ENCODE results near the gene MRC2. TPM values are rescaled to one million over a fixed set of nuclear protein-coding genes. Genes with fewer than 3 reads are reported as not detected.
A peak's percentile ranks its signal among the peaks of the same experiment; 100 is the strongest.

MRC2 gene
- total and polyA plus RNA-seq, 2 of the 13 experiments (the other 11 are each of a cell fraction or from before 2014, with no cell fraction given) = not detected

GRCh38 chr17:62705156-62705777 lies 77.8 kb downstream of the MRC2 start:
- FAIRE-seq (no peak), DNase-seq (ENCODE audit: low spot score) (no peak), ATAC-seq (no peak)
- Histone ChIP-seq H3K4me1 (ENCODE audit: insufficient read depth, low read length) (peaks cover 11% of the 10 kb centered on the region; the same call in 1 of the 2 replicates), H3K36me3 (replicated peaks in 1 of 2; ENCODE audit: control insufficient read depth in 1 of 2, insufficient read depth in 2 of 2, low read length in 2 of 2) (no peaks in the 10 kb centered on the region), H4K20me1 (ENCODE audit: insufficient read depth, low read length) (no peaks in the 10 kb centered on the region), H3K4me2 (ENCODE audit: low read depth, low read length) (no peak overlapping the region), H2AFZ (ENCODE audit: low read length) (no peak overlapping the region), H3K27ac (ENCODE audit: extremely low read length, insufficient read depth, low read length) (no peak overlapping the region), H3K9me3 (ENCODE audit: low read length) (no peaks in the 10 kb centered on the region), H3K79me2 (ENCODE audit: insufficient read depth, low read length) (no peaks in the 10 kb centered on the region), H3K4me3 (replicated peaks in 1 of 3; ENCODE audit: insufficient read depth in 1 of 3, low read depth in 2 of 3, low read length in 3 of 3) (no peak overlapping the region), H3K27me3 (ENCODE audit: control insufficient read depth in 1 of 2, insufficient read depth in 2 of 2, low read length in 2 of 2) (peaks cover 21 to 63% of the 10 kb centered on the region in 2 experiments), H3K9ac (ENCODE audit: insufficient read depth, low read depth, low read length) (no peak overlapping the region)
- in situ Hi-C loops (cut with HindIII; ENCODE audit: extremely low pct_ligation_motif_present, low pct_unique_long_range_greater_than_20kb) (no loop called here), intact Hi-C loops (cut with micrococcal nuclease; ENCODE audit: unreplicated experiment) (no loop called here)
- 9% methylated on average over 11 of the region's 11 CpGs for WGBS (ENCODE audit: low lambda C conversion rate)
- CTCF ChIA-PET (ENCODE audit: low intra/inter-chr PET ratio, low total read pairs) = interaction anchor here (5.3 kb wide), 1 partner anchor 263 kb away, joined by 78 read pairs; no protein-coding TSS in a partner anchor
- POLR2A ChIA-PET = no interaction called here
- no TSS peak for BruUV-seq (replicated peaks)
- TF ChIP-seq CBX2 (IDR thresholded peaks at IDR 0.05; ENCODE audit: low read depth, low read length) (0 out of 2 replicates have a peak, but pooled peaks have one; percentile 17), CBX2 (CRISPR knock-in tag; IDR thresholded peaks at IDR 0.05; ENCODE audit: low read depth) (no peak), HES4 (CRISPR knock-in tag; IDR thresholded peaks at IDR 0.05; ENCODE audit: borderline replicate concordance) (no peak)

- H3K79me2 ChIP-seq (ENCODE audit: insufficient read depth, low read length) = no peaks in the 10 kb centered on the region
- ChIA-PET CTCF (ENCODE audit: low intra/inter-chr PET ratio, low total read pairs) (interaction anchor here (5.3 kb wide), 1 partner anchor 263 kb away, joined by 78 read pairs; no protein-coding TSS in a partner anchor), POLR2A (no interaction called here)
- in situ Hi-C loops (cut with HindIII; ENCODE audit: extremely low pct_ligation_motif_present, low pct_unique_long_range_greater_than_20kb) (no loop called here), intact Hi-C loops (cut with micrococcal nuclease; ENCODE audit: unreplicated experiment) (no loop called here)
- FAIRE-seq (no peak), ATAC-seq (no peak), DNase-seq (ENCODE audit: low spot score) (no peak)
- H3K36me3 ChIP-seq (replicated peaks in 1 of 2; ENCODE audit: control insufficient read depth in 1 of 2, insufficient read depth in 2 of 2, low read length in 2 of 2) = no peaks in the 10 kb centered on the region
- 16% methylated on average over 14 of the region's 14 CpGs for WGBS (ENCODE audit: low lambda C conversion rate)
- TF ChIP-seq HMGXB4 (CRISPR knock-in tag; IDR thresholded peaks at IDR 0.05; ENCODE audit: borderline replicate concordance in 1 of 2, low read depth in 1 of 2) = no peak
- no peak for TF ChIP-seq AGO1 (IDR thresholded peaks at IDR 0.05; ENCODE audit: low read depth, low read length, poor library complexity, severe bottlenecking)
- no peak for TF ChIP-seq TCF12 (IDR thresholded peaks at IDR 0.05)
- TF ChIP-seq TCF12 (CRISPR knock-in tag; IDR thresholded peaks at IDR 0.05) = no peak
- no peak for TF ChIP-seq CENPBD1 (CRISPR knock-in tag; IDR thresholded peaks at IDR 0.05; ENCODE audit: borderline replicate concordance, low read depth)
- no peak for TF ChIP-seq NFIB (CRISPR knock-in tag; IDR thresholded peaks at IDR 0.05; ENCODE audit: borderline replicate concordance)
- no peak for TF ChIP-seq NFYB (CRISPR knock-in tag; IDR thresholded peaks at IDR 0.05)
- no peak for TF ChIP-seq ZKSCAN5 (CRISPR knock-in tag; IDR thresholded peaks at IDR 0.05)
- TF ChIP-seq THAP7 (CRISPR knock-in tag; IDR thresholded peaks at IDR 0.05) = no peak
- no peak for TF ChIP-seq CENPX (CRISPR knock-in tag; IDR thresholded peaks at IDR 0.05)
- TF ChIP-seq NFYC (CRISPR knock-in tag; IDR thresholded peaks at IDR 0.05) = no peak
- BruUV-seq (replicated peaks) = no TSS peak
- no peak overlapping the region for H3K9ac ChIP-seq (ENCODE audit: insufficient read depth, low read depth, low read length)
- no peak overlapping the region for H3K27ac ChIP-seq (ENCODE audit: extremely low read length, insufficient read depth, low read length)
- no peak overlapping the region for H3K4me2 ChIP-seq (ENCODE audit: low read depth, low read length)
- no peaks in the 10 kb centered on the region for H4K20me1 ChIP-seq (ENCODE audit: insufficient read depth, low read length)
- peaks cover 21 to 64% of the 10 kb centered on the region in 2 experiments for H3K27me3 ChIP-seq (ENCODE audit: control insufficient read depth in 1 of 2, insufficient read depth in 2 of 2, low read length in 2 of 2)
- no peak overlapping the region for H2AFZ ChIP-seq (ENCODE audit: low read length)
- H3K4me1 ChIP-seq (ENCODE audit: insufficient read depth, low read length) = peaks cover 11% of the 10 kb centered on the region; the same call in 1 of the 2 replicates
- no peak overlapping the region for H3K4me3 ChIP-seq (replicated peaks in 1 of 3; ENCODE audit: insufficient read depth in 1 of 3, low read depth in 2 of 3, low read length in 3 of 3)
- H3K9me3 ChIP-seq (ENCODE audit: low read length) = no peaks in the 10 kb centered on the region
Measured at GRCh38 chr17:62705778-62706597, 78.5 kb downstream of the MRC2 start.

Measured in HepG2 (cell line).